Measurements from ENCODE around the gene GPR148. TPM values are rescaled to one million over a fixed set of nuclear protein-coding genes. Genes with fewer than 3 reads are reported as not detected.
"Not testable (repeated sequence)": the region's sequence is repeated elsewhere in the genome, so short reads cannot be mapped to it uniquely, and the experiment has no call there.

The GPR148 gene
- total and polyA plus RNA-seq, 2 of the 4 experiments (the other 2 are of a cell fraction), result not detected

- Histone ChIP-seq H3K56ac (ENCODE audit: extremely low read depth, insufficient read depth, low read length) (no peak overlapping the region), H2AK9ac (replicated peaks; ENCODE audit: low read depth, low read length, poor library complexity) (no peak overlapping the region), H2AFZ (replicated peaks; ENCODE audit: low read length, poor library complexity) (no peak overlapping the region), H3K4me1 (ENCODE audit: control insufficient read depth, insufficient read depth, low read length) (no peaks in the 10 kb centered on the region), H3K9me1 (ENCODE audit: insufficient read depth, low read length) (no peaks in the 10 kb centered on the region), H3K14ac (replicated peaks; ENCODE audit: low read depth, low read length) (no peak overlapping the region), H3K4ac (ENCODE audit: low read depth, low read length) (no peak overlapping the region), H4K20me1 (ENCODE audit: insufficient read depth, low read length) (no peaks in the 10 kb centered on the region), H3K27me3 (ENCODE audit: control insufficient read depth, insufficient read depth, low read length) (no peaks in the 10 kb centered on the region), H3K4me3 (ENCODE audit: insufficient read depth, low read depth, low read length) (no peak overlapping the region), H4K5ac (ENCODE audit: low read depth, low read length) (no peak overlapping the region), H3K9ac (ENCODE audit: low read depth, low read length) (no peak overlapping the region), H2BK20ac (ENCODE audit: low read depth, low read length) (no peak overlapping the region), H3K9me3 (ENCODE audit: control insufficient read depth, insufficient read depth, low read length) (no peaks in the 10 kb centered on the region), H2BK15ac (ENCODE audit: low read depth, low read length) (no peak overlapping the region), H2BK5ac (ENCODE audit: low read depth, low read length, poor library complexity, severe bottlenecking) (no peak overlapping the region), H3K4me2 (ENCODE audit: low read depth, low read length) (no peak overlapping the region), H4K8ac (ENCODE audit: low read depth in 2 of 2, low read length in 2 of 2) (no peak overlapping the region), H3K36me3 (ENCODE audit: control insufficient read depth, insufficient read depth, low read length) (no peaks in the 10 kb centered on the region), H4K91ac (ENCODE audit: insufficient read depth, low read depth, low read length) (no peak overlapping the region), H2AK5ac (ENCODE audit: low read depth, low read length) (no peak overlapping the region), H3K18ac (ENCODE audit: low read depth, low read length) (no peak overlapping the region), H3K79me1 (ENCODE audit: low read depth in 1 of 2, low read length in 2 of 2) (no peaks in the 10 kb centered on the region), H2BK120ac (ENCODE audit: low read depth, low read length) (no peak overlapping the region), H3K27ac (ENCODE audit: insufficient read depth, low read length) (no peak overlapping the region), H3K23ac (ENCODE audit: low read depth, low read length) (no peak overlapping the region)
- intact Hi-C loops (cut with micrococcal nuclease) (no loop called here), dilution Hi-C loops (cut with HindIII; ENCODE audit: low sequenced_read_pairs, unreplicated experiment) (no loop called here), in situ Hi-C loops (cut with MboI; ENCODE audit: low sequenced_read_pairs) (no loop called here)
- ChIA-PET CTCF (no interaction called here), POLR2A (ENCODE audit: unreplicated experiment) (no interaction called here)
- BruUV-seq (replicated peaks), result no TSS peak
- DNase-seq (no peak), ATAC-seq (ENCODE audit: low read depth) (no peak)
- WGBS, 2 experiments (ENCODE audit: extremely low coverage in 2 of 2, insufficient read length in 1 of 2), result 87% methylated on average over 6 of the region's 17 CpGs; no CpG with 5 or more reads in 1 of the 2 experiments
- TF ChIP-seq MXI1 (IDR thresholded peaks at IDR 0.05; ENCODE audit: borderline replicate concordance, low read depth, low read length), result no peak
These were observed 741 bp downstream of the GPR148 start for GRCh38 chr2:130729322-130730299.

- H3K4ac ChIP-seq (ENCODE audit: low read depth, low read length); H3K27me3 ChIP-seq (ENCODE audit: control insufficient read depth, insufficient read depth, low read length); H3K9me1 ChIP-seq (ENCODE audit: insufficient read depth, low read length); intact Hi-C loops (cut with micrococcal nuclease); H2AFZ ChIP-seq (replicated peaks; ENCODE audit: low read length, poor library complexity); H3K4me3 ChIP-seq (ENCODE audit: insufficient read depth, low read depth, low read length); H3K4me2 ChIP-seq (ENCODE audit: low read depth, low read length); DNase-seq; H3K36me3 ChIP-seq (ENCODE audit: control insufficient read depth, insufficient read depth, low read length); H2BK120ac ChIP-seq (ENCODE audit: low read depth, low read length); H3K18ac ChIP-seq (ENCODE audit: low read depth, low read length); H3K14ac ChIP-seq (replicated peaks; ENCODE audit: low read depth, low read length); dilution Hi-C loops (cut with HindIII; ENCODE audit: low sequenced_read_pairs, unreplicated experiment); H2BK15ac ChIP-seq (ENCODE audit: low read depth, low read length); H3K9ac ChIP-seq (ENCODE audit: low read depth, low read length); H3K9me3 ChIP-seq (ENCODE audit: control insufficient read depth, insufficient read depth, low read length); H3K56ac ChIP-seq (ENCODE audit: extremely low read depth, insufficient read depth, low read length); H2BK20ac ChIP-seq (ENCODE audit: low read depth, low read length); POLR2A ChIA-PET (ENCODE audit: unreplicated experiment); H3K79me1 ChIP-seq (ENCODE audit: low read depth in 1 of 2, low read length in 2 of 2); H2AK9ac ChIP-seq (replicated peaks; ENCODE audit: low read depth, low read length, poor library complexity); H4K20me1 ChIP-seq (ENCODE audit: insufficient read depth, low read length); H3K27ac ChIP-seq (ENCODE audit: insufficient read depth, low read length); H2BK5ac ChIP-seq (ENCODE audit: low read depth, low read length, poor library complexity, severe bottlenecking); H3K23ac ChIP-seq (ENCODE audit: low read depth, low read length); CTCF ChIA-PET; H4K8ac ChIP-seq (ENCODE audit: low read depth in 2 of 2, low read length in 2 of 2); H4K91ac ChIP-seq (ENCODE audit: insufficient read depth, low read depth, low read length); H3K4me1 ChIP-seq (ENCODE audit: control insufficient read depth, insufficient read depth, low read length); in situ Hi-C loops (cut with MboI; ENCODE audit: low sequenced_read_pairs); BruUV-seq (replicated peaks); H2AK5ac ChIP-seq (ENCODE audit: low read depth, low read length); H4K5ac ChIP-seq (ENCODE audit: low read depth, low read length); ATAC-seq (ENCODE audit: low read depth): not testable (repeated sequence)
- no CpG with 5 or more reads among the region's 11 CpGs for WGBS, 2 experiments (ENCODE audit: extremely low coverage in 2 of 2, insufficient read length in 1 of 2)
These were observed 3.4 kb downstream of the GPR148 start for GRCh38 chr2:130732257-130732656.

All from IMR-90 (cell line).